ENCODE measurements around the gene USP17L19. TPM values are rescaled to one million over a fixed set of nuclear protein-coding genes. Genes with fewer than 3 reads are reported as not detected.
"Not testable (repeated sequence)": the region's sequence is repeated elsewhere in the genome, so short reads cannot be mapped to it uniquely, and the experiment has no call there.

The USP17L19 gene
- total RNA-seq = not detected

- H3K9me3 ChIP-seq; DNase-seq; H3K36me3 ChIP-seq; in situ Hi-C loops (cut with MboI; ENCODE audit: low pct_ligation_motif_present in 1 of 4, low pct_unique_long_range_greater_than_20kb in 1 of 4, low sequenced_read_pairs in 3 of 4); H3K27ac ChIP-seq; H3K4me1 ChIP-seq; H3K27me3 ChIP-seq; intact Hi-C loops (cut with DNase I; ENCODE audit: low total_unique reads); H3K4me3 ChIP-seq: not testable (repeated sequence)
- WGBS, 2 donors (ENCODE audit: low coverage in 1 of 2) = no CpG with 5 or more reads among the region's 13 CpGs
Observed at GRCh38 chr4:9253078-9253477, at the start of gene USP17L19. USP17L19 (plus strand) TSS chr4:9253378; CDS start chr4:9253378, 0 bp downstream.

- H3K27ac ChIP-seq; DNase-seq; H3K27me3 ChIP-seq; H3K4me3 ChIP-seq; intact Hi-C loops (cut with DNase I; ENCODE audit: low total_unique reads); H3K9me3 ChIP-seq; H3K36me3 ChIP-seq; H3K4me1 ChIP-seq; in situ Hi-C loops (cut with MboI; ENCODE audit: low pct_ligation_motif_present in 1 of 4, low pct_unique_long_range_greater_than_20kb in 1 of 4, low sequenced_read_pairs in 3 of 4): not testable (repeated sequence)
- WGBS, 2 donors (ENCODE audit: low coverage in 1 of 2) = 92% methylated on average over 4 of the region's 13 CpGs; no CpG with 5 or more reads in 1 of the 2 donors
Observed at GRCh38 chr4:9210357-9210756, 42.8 kb upstream of the USP17L19 start, which contains the start of gene USP17L10. USP17L10 (plus strand) TSS chr4:9210657; CDS start chr4:9210657, 0 bp downstream.

- DNase-seq; H3K36me3 ChIP-seq; intact Hi-C loops (cut with DNase I; ENCODE audit: low total_unique reads); H3K27ac ChIP-seq; H3K4me3 ChIP-seq; in situ Hi-C loops (cut with MboI; ENCODE audit: low pct_ligation_motif_present in 1 of 4, low pct_unique_long_range_greater_than_20kb in 1 of 4, low sequenced_read_pairs in 3 of 4); H3K9me3 ChIP-seq; H3K4me1 ChIP-seq; H3K27me3 ChIP-seq: not testable (repeated sequence)
- 77 to 81% methylated on average over 6 to 11 of the region's 14 CpGs for WGBS, 2 donors (ENCODE audit: low coverage in 1 of 2)
Observed at GRCh38 chr4:9214701-9215100, 38.5 kb upstream of the USP17L19 start.

- H3K4me3 ChIP-seq; H3K27ac ChIP-seq; in situ Hi-C loops (cut with MboI; ENCODE audit: low pct_ligation_motif_present in 1 of 4, low pct_unique_long_range_greater_than_20kb in 1 of 4, low sequenced_read_pairs in 3 of 4); H3K9me3 ChIP-seq; H3K36me3 ChIP-seq; H3K4me1 ChIP-seq; H3K27me3 ChIP-seq; DNase-seq; intact Hi-C loops (cut with DNase I; ENCODE audit: low total_unique reads): not testable (repeated sequence)
- no CpG with 5 or more reads among the region's 14 CpGs for WGBS, 2 donors (ENCODE audit: low coverage in 1 of 2)
Observed at GRCh38 chr4:9215105-9215504, 38.1 kb upstream of the USP17L19 start, which contains the start of gene USP17L11. USP17L11 (plus strand) TSS chr4:9215405; CDS start chr4:9215405, 0 bp downstream.

GRCh38 chr4:9219852-9220251, 33.3 kb upstream of the USP17L19 start, which contains the start of gene USP17L12:
USP17L12 (plus strand) TSS chr4:9220152; CDS start chr4:9220152, 0 bp downstream.
- H3K27me3 ChIP-seq; DNase-seq; H3K27ac ChIP-seq; intact Hi-C loops (cut with DNase I; ENCODE audit: low total_unique reads); H3K9me3 ChIP-seq; H3K4me1 ChIP-seq; H3K36me3 ChIP-seq; in situ Hi-C loops (cut with MboI; ENCODE audit: low pct_ligation_motif_present in 1 of 4, low pct_unique_long_range_greater_than_20kb in 1 of 4, low sequenced_read_pairs in 3 of 4); H3K4me3 ChIP-seq: not testable (repeated sequence)
- WGBS, 2 donors (ENCODE audit: low coverage in 1 of 2) = no CpG with 5 or more reads among the region's 13 CpGs

GRCh38 chr4:9224596-9224995, 28.6 kb upstream of the USP17L19 start, which contains the start of gene USP17L13:
USP17L13 (plus strand) TSS chr4:9224896; CDS start chr4:9224896, 0 bp downstream.
- H3K9me3 ChIP-seq; DNase-seq; in situ Hi-C loops (cut with MboI; ENCODE audit: low pct_ligation_motif_present in 1 of 4, low pct_unique_long_range_greater_than_20kb in 1 of 4, low sequenced_read_pairs in 3 of 4); H3K36me3 ChIP-seq; H3K27ac ChIP-seq; intact Hi-C loops (cut with DNase I; ENCODE audit: low total_unique reads); H3K27me3 ChIP-seq; H3K4me1 ChIP-seq; H3K4me3 ChIP-seq: not testable (repeated sequence)
- no CpG with 5 or more reads among the region's 14 CpGs for WGBS, 2 donors (ENCODE audit: low coverage in 1 of 2)

- intact Hi-C loops (cut with DNase I; ENCODE audit: low total_unique reads); H3K27me3 ChIP-seq; in situ Hi-C loops (cut with MboI; ENCODE audit: low pct_ligation_motif_present in 1 of 4, low pct_unique_long_range_greater_than_20kb in 1 of 4, low sequenced_read_pairs in 3 of 4); H3K36me3 ChIP-seq; H3K27ac ChIP-seq; H3K4me3 ChIP-seq; H3K9me3 ChIP-seq; H3K4me1 ChIP-seq: not testable (repeated sequence)
- peak; percentile 7 for DNase-seq
- 94% methylated on average over 5 of the region's 8 CpGs; no CpG with 5 or more reads in 1 of the 2 donors for WGBS, 2 donors (ENCODE audit: low coverage in 1 of 2)
Observed at GRCh38 chr4:9230249-9230648, 22.9 kb upstream of the USP17L19 start.

- in situ Hi-C loops (cut with MboI; ENCODE audit: low pct_ligation_motif_present in 1 of 4, low pct_unique_long_range_greater_than_20kb in 1 of 4, low sequenced_read_pairs in 3 of 4); H3K27ac ChIP-seq; H3K9me3 ChIP-seq; DNase-seq; H3K4me1 ChIP-seq; H3K27me3 ChIP-seq; H3K4me3 ChIP-seq; intact Hi-C loops (cut with DNase I; ENCODE audit: low total_unique reads); H3K36me3 ChIP-seq: not testable (repeated sequence)
- WGBS, 2 donors (ENCODE audit: low coverage in 1 of 2) = no CpG with 5 or more reads among the region's 15 CpGs
Observed at GRCh38 chr4:9234085-9234484, 19.1 kb upstream of the USP17L19 start, which contains the start of gene USP17L15. USP17L15 (plus strand) TSS chr4:9234385; CDS start chr4:9234385, 0 bp downstream.

GRCh38 chr4:9238461-9238860, 14.7 kb upstream of the USP17L19 start:
- H3K9me3 ChIP-seq; H3K4me3 ChIP-seq; in situ Hi-C loops (cut with MboI; ENCODE audit: low pct_ligation_motif_present in 1 of 4, low pct_unique_long_range_greater_than_20kb in 1 of 4, low sequenced_read_pairs in 3 of 4); DNase-seq; intact Hi-C loops (cut with DNase I; ENCODE audit: low total_unique reads); H3K4me1 ChIP-seq; H3K27me3 ChIP-seq; H3K27ac ChIP-seq; H3K36me3 ChIP-seq: not testable (repeated sequence)
- WGBS, 2 donors (ENCODE audit: low coverage in 1 of 2) = 100% methylated on average over 2 of the region's 12 CpGs; no CpG with 5 or more reads in 1 of the 2 donors

GRCh38 chr4:9243579-9243978, 9.6 kb upstream of the USP17L19 start, which contains the start of gene USP17L17:
USP17L17 (plus strand) TSS chr4:9243879; CDS start chr4:9243879, 0 bp downstream.
- 97 to 98% methylated on average over 5 to 10 of the region's 14 CpGs for WGBS, 2 donors (ENCODE audit: low coverage in 1 of 2)
- in situ Hi-C loops (cut with MboI; ENCODE audit: low pct_ligation_motif_present in 1 of 4, low pct_unique_long_range_greater_than_20kb in 1 of 4, low sequenced_read_pairs in 3 of 4); H3K27me3 ChIP-seq; H3K27ac ChIP-seq; intact Hi-C loops (cut with DNase I; ENCODE audit: low total_unique reads); H3K4me3 ChIP-seq; H3K9me3 ChIP-seq; H3K36me3 ChIP-seq; H3K4me1 ChIP-seq; DNase-seq: not testable (repeated sequence)
